Measurements from ENCODE around the gene TSPAN18. TPM values are rescaled to one million over a fixed set of nuclear protein-coding genes. Genes with fewer than 3 reads are reported as not detected.

Gene TSPAN18
- total RNA-seq, 1 donor from 2014 or later = 45.5 TPM

GRCh38 chr11:44804449-44805437, 78.0 kb downstream of the TSPAN18 start:
- DNase-seq (ENCODE audit: low spot score) = no peak
- intact Hi-C loops (cut with DNase I) = no loop called here
- ATAC-seq = peak; percentile 87

GRCh38 chr11:44805596-44805995, 78.8 kb downstream of the TSPAN18 start:
- no peak for DNase-seq (ENCODE audit: low spot score)
- ATAC-seq = peak; percentile 29
- intact Hi-C loops (cut with DNase I) = no loop called here

- intact Hi-C loops (cut with DNase I) = no loop called here
- DNase-seq (ENCODE audit: low spot score) (no peak), ATAC-seq (no peak)
These were observed 81.4 kb downstream of the TSPAN18 start for GRCh38 chr11:44808053-44808753.

- intact Hi-C loops (cut with DNase I) = no loop called here
- no peak for DNase-seq (ENCODE audit: low spot score)
- no peak for ATAC-seq
These were observed 82.5 kb downstream of the TSPAN18 start for GRCh38 chr11:44809283-44809682.

GRCh38 chr11:44811841-44812448, 85.2 kb downstream of the TSPAN18 start:
- intact Hi-C loops (cut with DNase I) = no loop called here
- DNase-seq (ENCODE audit: low spot score) (no peak), ATAC-seq (no peak)

GRCh38 chr11:44812971-44813370, 86.2 kb downstream of the TSPAN18 start:
- ATAC-seq (peak; percentile 9), DNase-seq (ENCODE audit: low spot score) (no peak)
- intact Hi-C loops (cut with DNase I) = no loop called here

GRCh38 chr11:44813401-44813800, 86.6 kb downstream of the TSPAN18 start:
- ATAC-seq = peak; percentile 50

GRCh38 chr11:44814881-44815592, 88.3 kb downstream of the TSPAN18 start:
- peak; percentile 62 for ATAC-seq
- DNase-seq (ENCODE audit: low spot score) = no peak
- intact Hi-C loops (cut with DNase I) = no loop called here

More at GRCh38 chr11:44813401-44813800, 86.6 kb downstream of the TSPAN18 start:
- intact Hi-C loops (cut with DNase I) = no loop called here
- no peak for DNase-seq (ENCODE audit: low spot score)

GRCh38 chr11:44815917-44816456, 89.2 kb downstream of the TSPAN18 start:
- DNase-seq (ENCODE audit: low spot score) = no peak
- ATAC-seq = no peak
- intact Hi-C loops (cut with DNase I) = no loop called here

GRCh38 chr11:44816761-44817160, 90.0 kb downstream of the TSPAN18 start:
- DNase-seq (ENCODE audit: low spot score) (no peak), ATAC-seq (no peak)
- intact Hi-C loops (cut with DNase I) = no loop called here

GRCh38 chr11:44817207-44817949, 90.6 kb downstream of the TSPAN18 start:
- no peak for ATAC-seq
- intact Hi-C loops (cut with DNase I) = no loop called here

GRCh38 chr11:44818110-44818509, 91.3 kb downstream of the TSPAN18 start:
- ATAC-seq = no peak
- no peak for DNase-seq (ENCODE audit: low spot score)
- intact Hi-C loops (cut with DNase I) = no loop called here

More at GRCh38 chr11:44817207-44817949, 90.6 kb downstream of the TSPAN18 start:
- no peak for DNase-seq (ENCODE audit: low spot score)

- intact Hi-C loops (cut with DNase I) = no loop called here
- no peak for DNase-seq (ENCODE audit: low spot score)
- no peak for ATAC-seq
These were observed 92.6 kb downstream of the TSPAN18 start for GRCh38 chr11:44819346-44819745.

GRCh38 chr11:44822369-44822768, 95.6 kb downstream of the TSPAN18 start:
- intact Hi-C loops (cut with DNase I) = no loop called here
- no peak for DNase-seq (ENCODE audit: low spot score)
- no peak for ATAC-seq

GRCh38 chr11:44823006-44823405, 96.2 kb downstream of the TSPAN18 start:
- DNase-seq (ENCODE audit: low spot score) = no peak
- intact Hi-C loops (cut with DNase I) = no loop called here
- no peak for ATAC-seq

GRCh38 chr11:44823868-44824267, 97.1 kb downstream of the TSPAN18 start:
- ATAC-seq = no peak
- intact Hi-C loops (cut with DNase I) = no loop called here
- no peak for DNase-seq (ENCODE audit: low spot score)

GRCh38 chr11:44824300-44824704, 97.5 kb downstream of the TSPAN18 start:
- intact Hi-C loops (cut with DNase I) = no loop called here
- ATAC-seq (no peak), DNase-seq (ENCODE audit: low spot score) (no peak)
